GM12878 (cell line): ENCODE measurements around the gene SPDYA. TPM values are rescaled to one million over a fixed set of nuclear protein-coding genes. Genes with fewer than 3 reads are reported as not detected.

Experiments
- ATAC-seq: fragments of 200-7000 bp; cut with Tn5 transposase; 3 replicates; pipeline ENCODE4 v1.9.1; 2020; ENCODE audit warnings: mild to moderate bottlenecking, moderate library complexity
- BruUV-seq: library from RNA; stranded (reverse); fragments of 400-500 nt; replicated peaks from 2 replicates; lab custom pipeline; 2021; lab: Mats Ljungman, UMichigan
- CTCF ChIA-PET: fragments of 300-600 bp; sonication (Branson Sonifier 250); formaldehyde crosslinking; extraction: SDS; loops from one replicate; lab custom pipeline; 2021; ENCODE audit warnings: inconsistent platforms; lab: Yijun Ruan, JAX
- POLR2A ChIA-PET: fragments of 350-600 bp; formaldehyde crosslinking; extraction: SDS; loops from one replicate; lab custom pipeline; 2021; ENCODE audit warnings: inconsistent platforms; lab: Charles Lee
- RAD21 ChIA-PET: fragments of 300-600 bp; sonication (Branson Sonifier 250); formaldehyde crosslinking; loops from one replicate; lab custom pipeline; 2023; ENCODE audit warnings: antibody characterized with exemption; ENCODE audit not compliant: unreplicated experiment; lab: Charles Lee
- SMC1A ChIA-PET: fragments of 300-600 bp; sonication (Branson Sonifier 250); formaldehyde crosslinking; loops from one replicate; lab custom pipeline; 2023; ENCODE audit not compliant: unreplicated experiment, uncharacterized antibody; lab: Charles Lee
- DNase-seq: peaks from one replicate; pipeline ENCODE4 v3.0.0-alpha.2; 2011; ENCODE audit warnings: low read depth, low spot score
- FAIRE-seq: peaks from 3 replicates; lab custom pipeline; 2011; peaks lifted over from hg19 to GRCh38; lab: Jason Lieb, UNC
- H2AFZ ChIP-seq: 2 replicates; pipeline ENCODE4 v1.6.0; 2011; ENCODE audit warnings: low read depth, low read length, control low read depth; ENCODE audit not compliant: control insufficient read depth
- H3K27ac ChIP-seq: 2 replicates; pipeline ENCODE4 v1.5.1; 2011; ENCODE audit warnings: control low read depth; ENCODE audit not compliant: control insufficient read depth, insufficient read depth
- H3K27me3 ChIP-seq, 2 experiments: replicated peaks in 1 of 2; 2 replicates each; pipeline versions ENCODE4 v1.6.0 to v1.6.1; 2011; ENCODE audit warnings: low read length in 1 of 2; ENCODE audit not compliant: control insufficient read depth in 2 of 2, insufficient read depth in 2 of 2
- H3K36me3 ChIP-seq, 2 experiments: 2 replicates each; pipeline ENCODE4 v1.5.1; 2011; ENCODE audit warnings: low read length in 1 of 2; ENCODE audit not compliant: control insufficient read depth in 2 of 2, insufficient read depth in 2 of 2
- H3K4me1 ChIP-seq: 2 replicates; pipeline ENCODE4 v1.6.1; 2011; ENCODE audit warnings: mild to moderate bottlenecking, low read length, moderate library complexity, mixed read lengths; ENCODE audit not compliant: control insufficient read depth, insufficient read depth
- H3K4me2 ChIP-seq: 2 replicates; pipeline ENCODE4 v1.6.0; 2011; ENCODE audit warnings: control low read depth; ENCODE audit not compliant: control insufficient read depth, insufficient read depth
- H3K4me3 ChIP-seq: fragments of 200-600 bp; sonication (generic); 2 replicates; pipeline ENCODE4 v1.5.1; 2016
- H3K79me2 ChIP-seq: 2 replicates; pipeline ENCODE4 v1.6.0; 2011; ENCODE audit warnings: low read length; ENCODE audit not compliant: control insufficient read depth, insufficient read depth
- H3K9ac ChIP-seq: 2 replicates; pipeline ENCODE4 v1.8.0; 2011; ENCODE audit warnings: low read length, control low read depth, mixed read lengths; ENCODE audit not compliant: control insufficient read depth, insufficient read depth
- H3K9me3 ChIP-seq: replicated peaks from 3 replicates; pipeline ENCODE4 v1.5.1; 2011; ENCODE audit warnings: mild to moderate bottlenecking, low read length; ENCODE audit not compliant: control insufficient read depth, insufficient read depth
- H4K20me1 ChIP-seq: 2 replicates; pipeline ENCODE4 v1.6.0; 2011; ENCODE audit not compliant: control insufficient read depth, insufficient read depth
- BCL11A ChIP-seq: IDR thresholded peaks from 2 replicates; pipeline ENCODE4 v1.6.1; 2011; ENCODE audit warnings: low read depth, low read length
- GABPA ChIP-seq: IDR thresholded peaks from 2 replicates; pipeline ENCODE4 v1.6.1; 2014; ENCODE audit warnings: antibody characterized with exemption, low read depth, mild to moderate bottlenecking, inconsistent platforms
- JUNB ChIP-seq: IDR thresholded peaks from 2 replicates; pipeline ENCODE4 v1.6.1; 2016; ENCODE audit warnings: antibody characterized with exemption, mild to moderate bottlenecking
- NR2C2 ChIP-seq: IDR thresholded peaks from 2 replicates; pipeline ENCODE4 v1.6.1; 2011; ENCODE audit warnings: borderline replicate concordance, low read depth; ENCODE audit not compliant: control insufficient read depth, insufficient read length
- PML ChIP-seq: IDR thresholded peaks from 2 replicates; pipeline ENCODE4 v1.6.1; 2012; ENCODE audit warnings: low read length, inconsistent platforms
- SUPT20H ChIP-seq: IDR thresholded peaks from 2 replicates; pipeline ENCODE4 v1.6.1; 2011; ENCODE audit warnings: low read depth, mild to moderate bottlenecking, low read length, moderate library complexity, borderline replicate concordance; ENCODE audit not compliant: control insufficient read depth
- in situ Hi-C: fragments of 300-500 bp; cut with MboI; formaldehyde crosslinking; loops from 9 replicates; pipeline ENCODE4 v1.14.3; 2018; ENCODE audit warnings: mixed read lengths
- intact Hi-C: fragments of 100-400 bp; cut with micrococcal nuclease; formaldehyde crosslinking; loops from one replicate; pipeline ENCODE4 v1.14.2; 2022; ENCODE audit not compliant: unreplicated experiment
- polyA plus RNA-seq, 11 experiments: library from polyadenylated mRNA; depleted of rRNA in 4 of 11; unstranded in 6 of 11; stranded (reverse) in 5 of 11; fragments of >200 nt; fragmentation: Nextera tagmentation in 4 of 11; fragmentation: Illumina TruSeq in 1 of 11; extraction: Ambion mirVana in 4 of 11; extraction: Trizol in 1 of 11; gene quantifications; 1 replicate in 1 of 11; 2 replicates in 10 of 11; pipeline versions ENCODE4 v1.2.1 to v1.2.3, GENCODE V29; 2011 to 2016; ENCODE audit warnings: inconsistent platforms in 2 of 11, missing spikeins in 2 of 11, low read depth in 1 of 11
- total RNA-seq, 4 experiments: library from RNA; depleted of rRNA in 3 of 4; stranded (reverse); fragments of >200 nt in 3 of 4; fragmentation: Illumina TruSeq in 1 of 4; extraction: Trizol in 1 of 4; gene quantifications; 2 replicates each; pipeline versions ENCODE4 v1.2.1 to v1.2.3, GENCODE V29; 2013 to 2021
- TF ChIP-seq, protein P1 (sequence below): fragments of 450-650 bp; IDR thresholded peaks from 2 replicates; pipeline ENCODE4 v1.6.1; 2017; ENCODE audit warnings: mild to moderate bottlenecking, moderate library complexity
- TF ChIP-seq, protein P2 (sequence below): IDR thresholded peaks from 2 replicates; pipeline ENCODE4 v1.6.1; 2012; ENCODE audit warnings: improper control_type of control experiment, low read depth, low read length; ENCODE audit not compliant: insufficient replicate concordance
- TF ChIP-seq, protein P3 (sequence below): IDR thresholded peaks from 2 replicates; pipeline ENCODE4 v1.6.1; 2012; ENCODE audit warnings: low read depth, low read length, improper control_type of control experiment
- TF ChIP-seq, protein P4 (sequence below): IDR thresholded peaks from 2 replicates; pipeline ENCODE4 v1.6.1; 2011; ENCODE audit warnings: mild to moderate bottlenecking, low read depth, low read length, moderate library complexity; ENCODE audit not compliant: insufficient replicate concordance

The SPDYA gene
- total and polyA plus RNA-seq, 10 of the 15 experiments (the other 5 are each of a cell fraction or from before 2014, with no cell fraction given): 0.12 to 2.4 (median 0.50) TPM

DNA sequence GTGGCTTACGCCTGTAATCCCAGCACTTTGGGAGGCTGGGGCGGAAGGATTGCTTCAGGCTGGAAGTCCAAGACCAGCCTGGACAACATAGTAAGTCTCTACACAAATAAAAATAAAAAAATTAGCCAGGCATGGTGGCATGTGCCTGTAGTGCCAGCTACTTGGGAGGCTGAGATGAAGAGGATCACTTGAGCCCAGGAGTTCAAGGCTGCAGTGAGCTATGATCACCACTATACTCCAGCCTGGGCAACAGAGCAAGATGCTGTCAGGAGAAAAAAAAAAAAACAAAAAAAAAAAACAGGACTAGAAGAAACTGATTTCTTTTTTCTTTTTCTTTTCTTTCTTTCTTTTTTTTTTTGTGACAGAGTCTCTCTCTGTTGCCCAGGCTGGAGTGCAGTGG is 13.6 kb downstream of the SPDYA start (continued):
- TF ChIP-seq, protein P1, sequence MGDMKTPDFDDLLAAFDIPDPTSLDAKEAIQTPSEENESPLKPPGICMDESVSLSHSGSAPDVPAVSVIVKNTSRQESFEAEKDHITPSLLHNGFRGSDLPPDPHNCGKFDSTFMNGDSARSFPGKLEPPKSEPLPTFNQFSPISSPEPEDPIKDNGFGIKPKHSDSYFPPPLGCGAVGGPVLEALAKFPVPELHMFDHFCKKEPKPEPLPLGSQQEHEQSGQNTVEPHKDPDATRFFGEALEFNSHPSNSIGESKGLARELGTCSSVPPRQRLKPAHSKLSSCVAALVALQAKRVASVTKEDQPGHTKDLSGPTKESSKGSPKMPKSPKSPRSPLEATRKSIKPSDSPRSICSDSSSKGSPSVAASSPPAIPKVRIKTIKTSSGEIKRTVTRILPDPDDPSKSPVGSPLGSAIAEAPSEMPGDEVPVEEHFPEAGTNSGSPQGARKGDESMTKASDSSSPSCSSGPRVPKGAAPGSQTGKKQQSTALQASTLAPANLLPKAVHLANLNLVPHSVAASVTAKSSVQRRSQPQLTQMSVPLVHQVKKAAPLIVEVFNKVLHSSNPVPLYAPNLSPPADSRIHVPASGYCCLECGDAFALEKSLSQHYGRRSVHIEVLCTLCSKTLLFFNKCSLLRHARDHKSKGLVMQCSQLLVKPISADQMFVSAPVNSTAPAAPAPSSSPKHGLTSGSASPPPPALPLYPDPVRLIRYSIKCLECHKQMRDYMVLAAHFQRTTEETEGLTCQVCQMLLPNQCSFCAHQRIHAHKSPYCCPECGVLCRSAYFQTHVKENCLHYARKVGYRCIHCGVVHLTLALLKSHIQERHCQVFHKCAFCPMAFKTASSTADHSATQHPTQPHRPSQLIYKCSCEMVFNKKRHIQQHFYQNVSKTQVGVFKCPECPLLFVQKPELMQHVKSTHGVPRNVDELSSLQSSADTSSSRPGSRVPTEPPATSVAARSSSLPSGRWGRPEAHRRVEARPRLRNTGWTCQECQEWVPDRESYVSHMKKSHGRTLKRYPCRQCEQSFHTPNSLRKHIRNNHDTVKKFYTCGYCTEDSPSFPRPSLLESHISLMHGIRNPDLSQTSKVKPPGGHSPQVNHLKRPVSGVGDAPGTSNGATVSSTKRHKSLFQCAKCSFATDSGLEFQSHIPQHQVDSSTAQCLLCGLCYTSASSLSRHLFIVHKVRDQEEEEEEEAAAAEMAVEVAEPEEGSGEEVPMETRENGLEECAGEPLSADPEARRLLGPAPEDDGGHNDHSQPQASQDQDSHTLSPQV: no peak

DNA sequence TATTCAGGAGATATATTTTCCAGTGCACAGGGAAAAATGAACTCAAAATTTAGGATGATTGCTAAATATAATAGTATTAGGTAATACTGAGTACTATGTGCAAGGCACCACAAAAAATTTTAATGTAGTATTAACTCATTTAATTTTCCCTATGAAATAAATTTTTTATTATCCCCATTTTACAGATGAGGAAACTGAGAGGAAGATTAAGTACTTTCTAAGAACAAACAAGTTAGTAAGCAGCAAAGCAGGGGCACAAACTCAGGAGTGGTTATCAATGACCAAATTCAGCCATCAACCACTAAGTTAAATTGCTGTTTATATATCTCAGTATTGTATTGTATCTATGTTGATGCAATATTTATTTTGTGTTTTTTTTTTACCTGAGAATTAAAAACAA is 14.2 kb downstream of the SPDYA start:
- Histone ChIP-seq H3K36me3 (no peaks in the 10 kb centered on the region), H3K9me3 (no peaks in the 10 kb centered on the region), H3K4me1 (no peaks in the 10 kb centered on the region), H2AFZ (no peak overlapping the region), H3K27me3 (no peaks in the 10 kb centered on the region), H3K79me2 (no peaks in the 10 kb centered on the region), H3K4me2 (no peak overlapping the region), H4K20me1 (no peaks in the 10 kb centered on the region), H3K9ac (no peak overlapping the region), H3K27ac (no peak overlapping the region), H3K4me3 (no peak overlapping the region)
- POLR2A ChIA-PET: interaction anchor here (0.7 kb wide), 1 partner anchor 251 kb away, joined by 4 read pairs; no protein-coding TSS in a partner anchor
- CTCF ChIA-PET: interaction anchor here (0.8 kb wide), 1 partner anchor 11 kb away, joined by 4 read pairs; no protein-coding TSS in a partner anchor
- SMC1A ChIA-PET: no interaction called here
- RAD21 ChIA-PET: interaction anchor here (0.7 kb wide), 2 partner anchors 22 to 29 kb away, joined by 3 to 6 read pairs; no protein-coding TSS in a partner anchor
- intact Hi-C loops (loop anchor here (5.0 kb wide), 2 partner anchors 127 to 372 kb away; no protein-coding TSS in a partner anchor), in situ Hi-C loops (loop anchor here (5.0 kb wide), 1 partner anchor 372 kb away; no protein-coding TSS in a partner anchor)
- no TSS peak for BruUV-seq
- TF ChIP-seq, protein P2, sequence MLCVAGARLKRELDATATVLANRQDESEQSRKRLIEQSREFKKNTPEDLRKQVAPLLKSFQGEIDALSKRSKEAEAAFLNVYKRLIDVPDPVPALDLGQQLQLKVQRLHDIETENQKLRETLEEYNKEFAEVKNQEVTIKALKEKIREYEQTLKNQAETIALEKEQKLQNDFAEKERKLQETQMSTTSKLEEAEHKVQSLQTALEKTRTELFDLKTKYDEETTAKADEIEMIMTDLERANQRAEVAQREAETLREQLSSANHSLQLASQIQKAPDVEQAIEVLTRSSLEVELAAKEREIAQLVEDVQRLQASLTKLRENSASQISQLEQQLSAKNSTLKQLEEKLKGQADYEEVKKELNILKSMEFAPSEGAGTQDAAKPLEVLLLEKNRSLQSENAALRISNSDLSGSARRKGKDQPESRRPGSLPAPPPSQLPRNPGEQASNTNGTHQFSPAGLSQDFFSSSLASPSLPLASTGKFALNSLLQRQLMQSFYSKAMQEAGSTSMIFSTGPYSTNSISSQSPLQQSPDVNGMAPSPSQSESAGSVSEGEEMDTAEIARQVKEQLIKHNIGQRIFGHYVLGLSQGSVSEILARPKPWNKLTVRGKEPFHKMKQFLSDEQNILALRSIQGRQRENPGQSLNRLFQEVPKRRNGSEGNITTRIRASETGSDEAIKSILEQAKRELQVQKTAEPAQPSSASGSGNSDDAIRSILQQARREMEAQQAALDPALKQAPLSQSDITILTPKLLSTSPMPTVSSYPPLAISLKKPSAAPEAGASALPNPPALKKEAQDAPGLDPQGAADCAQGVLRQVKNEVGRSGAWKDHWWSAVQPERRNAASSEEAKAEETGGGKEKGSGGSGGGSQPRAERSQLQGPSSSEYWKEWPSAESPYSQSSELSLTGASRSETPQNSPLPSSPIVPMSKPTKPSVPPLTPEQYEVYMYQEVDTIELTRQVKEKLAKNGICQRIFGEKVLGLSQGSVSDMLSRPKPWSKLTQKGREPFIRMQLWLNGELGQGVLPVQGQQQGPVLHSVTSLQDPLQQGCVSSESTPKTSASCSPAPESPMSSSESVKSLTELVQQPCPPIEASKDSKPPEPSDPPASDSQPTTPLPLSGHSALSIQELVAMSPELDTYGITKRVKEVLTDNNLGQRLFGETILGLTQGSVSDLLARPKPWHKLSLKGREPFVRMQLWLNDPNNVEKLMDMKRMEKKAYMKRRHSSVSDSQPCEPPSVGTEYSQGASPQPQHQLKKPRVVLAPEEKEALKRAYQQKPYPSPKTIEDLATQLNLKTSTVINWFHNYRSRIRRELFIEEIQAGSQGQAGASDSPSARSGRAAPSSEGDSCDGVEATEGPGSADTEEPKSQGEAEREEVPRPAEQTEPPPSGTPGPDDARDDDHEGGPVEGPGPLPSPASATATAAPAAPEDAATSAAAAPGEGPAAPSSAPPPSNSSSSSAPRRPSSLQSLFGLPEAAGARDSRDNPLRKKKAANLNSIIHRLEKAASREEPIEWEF: no peak
- TF ChIP-seq JUNB (no peak), BCL11A (no peak), SUPT20H (no peak), NR2C2 (no peak), PML (no peak), GABPA (no peak)
- TF ChIP-seq, protein P3, sequence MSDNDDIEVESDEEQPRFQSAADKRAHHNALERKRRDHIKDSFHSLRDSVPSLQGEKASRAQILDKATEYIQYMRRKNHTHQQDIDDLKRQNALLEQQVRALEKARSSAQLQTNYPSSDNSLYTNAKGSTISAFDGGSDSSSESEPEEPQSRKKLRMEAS: no peak
- TF ChIP-seq, protein P4, sequence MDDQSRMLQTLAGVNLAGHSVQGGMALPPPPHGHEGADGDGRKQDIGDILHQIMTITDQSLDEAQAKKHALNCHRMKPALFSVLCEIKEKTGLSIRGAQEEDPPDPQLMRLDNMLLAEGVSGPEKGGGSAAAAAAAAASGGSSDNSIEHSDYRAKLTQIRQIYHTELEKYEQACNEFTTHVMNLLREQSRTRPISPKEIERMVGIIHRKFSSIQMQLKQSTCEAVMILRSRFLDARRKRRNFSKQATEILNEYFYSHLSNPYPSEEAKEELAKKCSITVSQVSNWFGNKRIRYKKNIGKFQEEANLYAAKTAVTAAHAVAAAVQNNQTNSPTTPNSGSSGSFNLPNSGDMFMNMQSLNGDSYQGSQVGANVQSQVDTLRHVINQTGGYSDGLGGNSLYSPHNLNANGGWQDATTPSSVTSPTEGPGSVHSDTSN: no peak
- ATAC-seq (no peak), DNase-seq (no peak), FAIRE-seq (no peak)
